Measurements from ENCODE around the gene NSMCE4A.
"Not testable (repeated sequence)": the region's sequence is repeated elsewhere in the genome, so short reads cannot be mapped to it uniquely, and the experiment has no call there.

Gene NSMCE4A

GRCh38 chr10:121930268-121931085, 44.5 kb downstream of the NSMCE4A start:
- DNase-seq: not testable (repeated sequence)

- DNase-seq: not testable (repeated sequence)
Measured at GRCh38 chr10:121929585-121930267, 45.3 kb downstream of the NSMCE4A start.

- no peak for DNase-seq
Measured at GRCh38 chr10:121928528-121928884, 46.5 kb downstream of the NSMCE4A start.

- peak; percentile 82 for DNase-seq
Measured at GRCh38 chr10:121927841-121928527, 47.0 kb downstream of the NSMCE4A start, which contains the start of gene ATE1. Gene ATE1 (minus strand): TSS chr10:121928031. CDS start chr10:121927949, 82 bp downstream.

- DNase-seq: no peak
Measured at GRCh38 chr10:121927318-121927840, 47.6 kb downstream of the NSMCE4A start.

GRCh38 chr10:121926671-121927317, 48.2 kb downstream of the NSMCE4A start:
- DNase-seq: no peak

GRCh38 chr10:121926157-121926556, 48.9 kb downstream of the NSMCE4A start:
- no peak for DNase-seq

GRCh38 chr10:121921238-121921931, 53.6 kb downstream of the NSMCE4A start:
- DNase-seq: no peak

- DNase-seq: no peak
Measured at GRCh38 chr10:121919666-121920065, 55.4 kb downstream of the NSMCE4A start.

GRCh38 chr10:121918800-121919199, 56.2 kb downstream of the NSMCE4A start:
- DNase-seq: not testable (repeated sequence)

GRCh38 chr10:121914661-121915060, 60.4 kb downstream of the NSMCE4A start:
- DNase-seq: no peak

GRCh38 chr10:121911421-121911697, 63.7 kb downstream of the NSMCE4A start:
- no peak for DNase-seq

GRCh38 chr10:121910673-121911420, 64.2 kb downstream of the NSMCE4A start:
- DNase-seq: no peak

Data from amniotic stem cell (primary cell).